MM.1S (cell line): ENCODE data around the gene MVB12B.
"Not testable (repeated sequence)": the region's sequence is repeated elsewhere in the genome, so short reads cannot be mapped to it uniquely, and the experiment has no call there.

Source experiments
- DNase-seq: peaks from one replicate; pipeline ENCODE4 v3.0.0-alpha.2; 2015
- H2AFZ ChIP-seq: fragments of 300-600 bp; sonication (generic); 2 replicates; pipeline ENCODE4 v1.6.0; 2016; ENCODE audit warnings: antibody characterized with exemption, low read length
- H3F3A ChIP-seq: fragments of 300-600 bp; sonication (generic); 2 replicates; pipeline ENCODE4 v1.6.1; 2016; ENCODE audit warnings: mild to moderate bottlenecking, antibody characterized with exemption, low read length, moderate library complexity, mixed read lengths; ENCODE audit not compliant: insufficient read depth
- H3K27ac ChIP-seq: fragments of 300-600 bp; sonication (generic); 2 replicates; pipeline ENCODE4 v1.5.1; 2016; ENCODE audit warnings: mild to moderate bottlenecking, low read length
- H3K27me3 ChIP-seq: fragments of 300-600 bp; sonication (generic); replicated peaks from 2 replicates; pipeline ENCODE4 v1.6.0; 2016; ENCODE audit warnings: low read length; ENCODE audit not compliant: insufficient read depth
- H3K36me3 ChIP-seq: fragments of 300-600 bp; sonication (generic); replicated peaks from 2 replicates; pipeline ENCODE4 v1.6.1; 2016; ENCODE audit warnings: mild to moderate bottlenecking, low read length, mixed read lengths; ENCODE audit not compliant: insufficient read depth
- H3K4me1 ChIP-seq: fragments of 300-600 bp; sonication (generic); 2 replicates; pipeline ENCODE4 v1.6.1; 2016; ENCODE audit warnings: low read length, mixed read lengths
- H3K4me2 ChIP-seq: fragments of 300-600 bp; sonication (generic); 2 replicates; pipeline ENCODE4 v1.6.0; 2016; ENCODE audit warnings: low read depth, low read length
- H3K4me3 ChIP-seq: fragments of 300-600 bp; sonication (generic); 2 replicates; pipeline ENCODE4 v1.5.1; 2016; ENCODE audit warnings: low read length, mixed read lengths
- H3K79me2 ChIP-seq: fragments of 300-600 bp; sonication (generic); 2 replicates; pipeline ENCODE4 v1.6.1; 2016; ENCODE audit warnings: mixed run types, low read length, mixed read lengths
- H3K9ac ChIP-seq: fragments of 300-600 bp; sonication (generic); 2 replicates; pipeline ENCODE4 v1.6.1; 2016; ENCODE audit warnings: low read length, mixed read lengths
- H3K9me2 ChIP-seq: fragments of 300-600 bp; sonication (generic); replicated peaks from 2 replicates; pipeline ENCODE4 v1.6.1; 2016; ENCODE audit warnings: mild to moderate bottlenecking, low read length, mixed read lengths; ENCODE audit not compliant: insufficient read depth
- H3K9me3 ChIP-seq: fragments of 300-600 bp; sonication (generic); replicated peaks from 2 replicates; pipeline ENCODE4 v1.6.1; 2016; ENCODE audit warnings: mild to moderate bottlenecking, low read length, mixed read lengths; ENCODE audit not compliant: insufficient read depth
- H4K20me1 ChIP-seq: fragments of 300-600 bp; sonication (generic); 2 replicates; pipeline ENCODE4 v1.6.1; 2016; ENCODE audit warnings: mild to moderate bottlenecking, low read length, moderate library complexity, mixed read lengths; ENCODE audit not compliant: insufficient read depth
- CTCF ChIP-seq: fragments of 300-600 bp; sonication (generic); IDR thresholded peaks from 2 replicates; pipeline ENCODE4 v1.5.1; 2016; ENCODE audit warnings: antibody characterized with exemption, low read length, mixed read lengths
- EZH2 ChIP-seq: fragments of 300-600 bp; sonication (generic); optimal IDR thresholded peaks from 2 replicates; pipeline ENCODE3; 2017; ENCODE audit warnings: low read depth, mild to moderate bottlenecking, antibody characterized with exemption, low read length, mixed read lengths
- EZH2phosphoT487 ChIP-seq: fragments of 300-600 bp; sonication (generic); IDR thresholded peaks from 2 replicates; pipeline ENCODE4 v1.6.1; 2018; ENCODE audit warnings: antibody characterized with exemption, low read length

Gene MVB12B

GRCh38 chr9:126474786-126475485 is 148.3 kb downstream of the MVB12B start:
- Histone ChIP-seq H3K9me2 (no peaks in the 10 kb centered on the region), H3K79me2 (no peaks in the 10 kb centered on the region), H3F3A (peaks cover 16% of the 10 kb centered on the region), H2AFZ (no peak overlapping the region), H3K27ac (no peak overlapping the region), H3K4me2 (no peak overlapping the region), H3K9me3 (no peaks in the 10 kb centered on the region), H4K20me1 (no peaks in the 10 kb centered on the region), H3K36me3 (no peaks in the 10 kb centered on the region), H3K4me1 (peaks cover 19% of the 10 kb centered on the region), H3K9ac (no peak overlapping the region), H3K27me3 (peaks cover 47% of the 10 kb centered on the region), H3K4me3 (no peak overlapping the region)
- TF ChIP-seq CTCF, result no peak
- TF ChIP-seq EZH2, result no peak
- TF ChIP-seq EZH2phosphoT487, result no peak
- DNase-seq, result no peak

GRCh38 chr9:126475933-126476555 is 149.4 kb downstream of the MVB12B start:
- Histone ChIP-seq H3K4me3 (no peak overlapping the region), H3K36me3 (no peaks in the 10 kb centered on the region), H3K27me3 (peaks cover 45% of the 10 kb centered on the region), H3K4me1 (peaks cover 9% of the 10 kb centered on the region), H2AFZ (no peak overlapping the region), H3F3A (peaks cover 6% of the 10 kb centered on the region), H3K9ac (no peak overlapping the region), H3K9me3 (no peaks in the 10 kb centered on the region), H3K27ac (no peak overlapping the region), H3K9me2 (no peaks in the 10 kb centered on the region), H4K20me1 (no peaks in the 10 kb centered on the region), H3K79me2 (no peaks in the 10 kb centered on the region), H3K4me2 (no peak overlapping the region)
- no peak for DNase-seq
- TF ChIP-seq EZH2, result no peak
- no peak for TF ChIP-seq EZH2phosphoT487
- no peak for TF ChIP-seq CTCF

- H3K36me3 ChIP-seq, H3K9me2 ChIP-seq, H3K27ac ChIP-seq, H3K4me1 ChIP-seq, H2AFZ ChIP-seq, H3K79me2 ChIP-seq, H3K9me3 ChIP-seq, H3K9ac ChIP-seq, DNase-seq, H3K4me3 ChIP-seq, H4K20me1 ChIP-seq, H3K4me2 ChIP-seq, H3F3A ChIP-seq: not testable (repeated sequence)
- peaks cover 38% of the 10 kb centered on the region for H3K27me3 ChIP-seq
Observed at GRCh38 chr9:126477432-126477831, 150.8 kb downstream of the MVB12B start.
